ENCODE measurements around the gene BCL2L12. TPM values are rescaled to one million over a fixed set of nuclear protein-coding genes. Genes with fewer than 3 reads are reported as not detected.
"Not testable (repeated sequence)": the region's sequence is repeated elsewhere in the genome, so short reads cannot be mapped to it uniquely, and the experiment has no call there.

Gene BCL2L12
- total RNA-seq, 1 donor from 2014 or later: 2.4 TPM

DNA sequence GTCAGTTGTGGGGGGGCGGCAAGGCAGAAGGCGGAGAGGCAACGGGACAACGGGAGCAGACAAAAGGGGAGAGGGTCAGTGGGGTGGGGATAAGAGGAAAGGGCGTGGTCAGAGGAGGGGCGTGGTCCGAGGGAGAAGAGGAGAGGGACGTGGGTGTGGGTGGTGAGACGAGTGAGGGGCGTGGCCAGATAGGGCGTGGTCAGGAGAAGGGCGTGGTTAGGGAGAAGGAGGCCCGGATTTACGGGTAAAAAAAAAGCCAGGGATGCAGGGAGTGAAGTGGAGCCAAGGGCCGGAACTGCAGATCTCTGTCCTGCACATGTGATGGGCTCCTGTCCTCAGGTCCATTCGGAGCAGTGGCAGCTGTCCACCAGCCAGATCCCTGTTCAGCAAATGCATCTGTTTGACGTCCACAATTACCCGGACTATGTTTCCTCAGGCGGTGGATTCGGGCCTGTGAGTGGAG is 46.7 kb downstream of the BCL2L12 start:
- Histone ChIP-seq H3K36me3 (ENCODE audit: control insufficient read depth, insufficient read depth, low read length) (no peaks in the 10 kb centered on the region), H3K4me3 (ENCODE audit: low read depth, low read length) (no peak overlapping the region), H3K27me3 (ENCODE audit: control insufficient read depth, insufficient read depth, low read length) (no peaks in the 10 kb centered on the region)
- FAIRE-seq: no peak
- peak; percentile 3 for DNase-seq (ENCODE audit: low read depth)
- TF ChIP-seq, protein P1, sequence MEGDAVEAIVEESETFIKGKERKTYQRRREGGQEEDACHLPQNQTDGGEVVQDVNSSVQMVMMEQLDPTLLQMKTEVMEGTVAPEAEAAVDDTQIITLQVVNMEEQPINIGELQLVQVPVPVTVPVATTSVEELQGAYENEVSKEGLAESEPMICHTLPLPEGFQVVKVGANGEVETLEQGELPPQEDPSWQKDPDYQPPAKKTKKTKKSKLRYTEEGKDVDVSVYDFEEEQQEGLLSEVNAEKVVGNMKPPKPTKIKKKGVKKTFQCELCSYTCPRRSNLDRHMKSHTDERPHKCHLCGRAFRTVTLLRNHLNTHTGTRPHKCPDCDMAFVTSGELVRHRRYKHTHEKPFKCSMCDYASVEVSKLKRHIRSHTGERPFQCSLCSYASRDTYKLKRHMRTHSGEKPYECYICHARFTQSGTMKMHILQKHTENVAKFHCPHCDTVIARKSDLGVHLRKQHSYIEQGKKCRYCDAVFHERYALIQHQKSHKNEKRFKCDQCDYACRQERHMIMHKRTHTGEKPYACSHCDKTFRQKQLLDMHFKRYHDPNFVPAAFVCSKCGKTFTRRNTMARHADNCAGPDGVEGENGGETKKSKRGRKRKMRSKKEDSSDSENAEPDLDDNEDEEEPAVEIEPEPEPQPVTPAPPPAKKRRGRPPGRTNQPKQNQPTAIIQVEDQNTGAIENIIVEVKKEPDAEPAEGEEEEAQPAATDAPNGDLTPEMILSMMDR (IDR thresholded peaks at IDR 0.05; ENCODE audit: insufficient read depth, low read length, severe bottlenecking): no peak

DNA sequence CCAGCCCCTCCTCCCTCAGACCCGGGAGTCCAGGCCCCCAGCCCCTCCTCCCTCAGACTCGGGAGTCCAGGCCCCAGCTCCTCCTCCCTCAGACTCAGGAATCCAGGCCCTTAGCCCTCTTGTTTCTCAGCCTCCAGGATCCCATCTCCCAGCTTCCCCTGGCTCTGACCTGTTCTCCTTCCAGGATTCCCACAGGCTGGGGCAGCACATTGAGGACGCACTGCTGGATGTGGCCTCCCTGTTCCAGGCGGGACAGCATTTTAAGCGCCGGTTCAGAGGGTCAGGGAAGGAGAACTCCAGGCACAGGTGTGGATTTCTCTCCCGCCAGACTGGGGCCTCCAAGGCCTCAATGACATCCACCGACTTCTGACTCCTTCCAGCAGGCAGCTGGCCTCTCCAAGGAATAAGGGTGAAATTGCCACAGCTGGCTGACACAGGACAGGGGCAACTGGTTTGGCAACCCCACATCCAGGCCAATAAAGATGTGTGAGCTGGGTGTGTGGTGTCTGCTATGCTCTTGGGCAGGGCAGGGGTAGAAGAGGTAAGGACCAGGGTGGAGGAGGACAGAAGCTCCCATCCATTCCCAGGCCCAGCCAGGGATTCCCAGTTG is 47.6 kb downstream of the BCL2L12 start:
- DNase-seq (ENCODE audit: low read depth) (peak; percentile 7), FAIRE-seq (no peak)
- TF ChIP-seq, protein P1 (IDR thresholded peaks at IDR 0.05; ENCODE audit: insufficient read depth, low read length, severe bottlenecking): no peak
- Histone ChIP-seq H3K27me3 (ENCODE audit: control insufficient read depth, insufficient read depth, low read length) (no peaks in the 10 kb centered on the region), H3K36me3 (ENCODE audit: control insufficient read depth, insufficient read depth, low read length) (no peaks in the 10 kb centered on the region), H3K4me3 (ENCODE audit: low read depth, low read length) (no peak overlapping the region)

DNA sequence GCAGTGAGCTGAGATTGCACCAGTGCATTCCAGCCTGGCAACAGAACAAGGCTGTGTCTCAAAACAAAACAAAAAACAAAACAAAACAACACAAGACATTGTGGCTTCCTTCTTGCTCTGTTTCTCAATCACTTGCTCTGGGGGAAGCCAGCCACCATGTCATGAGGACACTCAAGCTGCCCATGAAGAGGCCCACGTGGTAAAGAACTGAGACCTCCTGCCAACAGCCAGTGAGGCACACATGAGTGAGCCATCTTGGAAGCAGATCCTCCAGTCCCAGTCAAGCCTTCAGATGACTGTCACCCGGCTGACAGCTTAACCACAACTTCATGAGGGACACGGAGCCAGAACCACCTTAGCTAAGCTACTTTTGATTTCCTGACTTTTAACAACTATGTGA is 50.4 kb downstream of the BCL2L12 start:
- Histone ChIP-seq H3K27me3 (ENCODE audit: control insufficient read depth, insufficient read depth, low read length) (no peaks in the 10 kb centered on the region), H3K4me3 (ENCODE audit: low read depth, low read length) (no peak overlapping the region), H3K36me3 (ENCODE audit: control insufficient read depth, insufficient read depth, low read length) (no peaks in the 10 kb centered on the region)
- DNase-seq (ENCODE audit: low read depth): no peak
- no peak for FAIRE-seq
- TF ChIP-seq, protein P1 (IDR thresholded peaks at IDR 0.05; ENCODE audit: insufficient read depth, low read length, severe bottlenecking): no peak

DNA sequence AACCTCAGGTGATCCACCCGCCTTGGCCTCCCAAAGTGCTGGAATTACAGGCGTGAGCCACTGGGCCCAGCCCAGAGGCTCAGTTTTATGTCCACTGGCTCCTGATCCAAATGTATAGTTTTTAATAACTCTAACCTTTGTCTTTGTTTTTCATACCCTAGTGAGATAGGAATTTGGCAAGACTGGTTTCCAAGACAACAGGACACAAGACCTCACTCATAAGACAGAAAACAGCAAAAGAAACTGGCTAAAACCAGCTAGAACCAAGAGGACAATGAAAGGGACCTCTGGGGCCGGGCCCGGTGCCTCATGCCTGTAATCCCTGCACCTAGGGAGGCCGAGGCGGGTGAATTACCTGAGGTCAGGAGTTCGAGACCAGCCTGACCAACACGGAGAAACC is 52.8 kb downstream of the BCL2L12 start:
- no peak for DNase-seq (ENCODE audit: low read depth)
- Histone ChIP-seq H3K27me3 (ENCODE audit: control insufficient read depth, insufficient read depth, low read length) (no peaks in the 10 kb centered on the region), H3K4me3 (ENCODE audit: low read depth, low read length) (no peak overlapping the region), H3K36me3 (ENCODE audit: control insufficient read depth, insufficient read depth, low read length) (no peaks in the 10 kb centered on the region)
- TF ChIP-seq, protein P1 (IDR thresholded peaks at IDR 0.05; ENCODE audit: insufficient read depth, low read length, severe bottlenecking): no peak
- no peak for FAIRE-seq

DNA sequence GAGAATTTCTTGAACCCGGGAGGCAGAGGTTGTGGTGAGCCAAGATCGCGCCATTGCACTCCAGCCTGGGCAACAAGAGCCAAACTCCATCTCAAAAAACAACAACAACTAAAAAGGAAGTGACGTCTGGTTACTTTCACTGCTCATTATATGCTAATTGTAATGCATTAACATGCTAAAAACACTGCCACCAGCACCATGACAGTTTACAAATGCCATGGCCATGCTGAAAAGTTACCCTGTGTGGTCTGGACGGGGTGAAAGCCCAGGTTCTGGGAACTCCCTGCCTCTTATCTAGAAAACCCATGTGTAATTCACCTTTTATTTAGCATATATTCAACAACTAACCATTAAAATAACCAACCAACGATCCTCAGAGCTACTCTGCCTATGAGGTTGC is 53.3 kb downstream of the BCL2L12 start:
- no peak for DNase-seq (ENCODE audit: low read depth)
- H3K27me3 ChIP-seq (ENCODE audit: control insufficient read depth, insufficient read depth, low read length): no peaks in the 10 kb centered on the region
- H3K36me3 ChIP-seq (ENCODE audit: control insufficient read depth, insufficient read depth, low read length): no peaks in the 10 kb centered on the region
- H3K4me3 ChIP-seq (ENCODE audit: low read depth, low read length): no peak overlapping the region
- TF ChIP-seq, protein P1 (IDR thresholded peaks at IDR 0.05; ENCODE audit: insufficient read depth, low read length, severe bottlenecking): no peak
- no peak for FAIRE-seq

DNA sequence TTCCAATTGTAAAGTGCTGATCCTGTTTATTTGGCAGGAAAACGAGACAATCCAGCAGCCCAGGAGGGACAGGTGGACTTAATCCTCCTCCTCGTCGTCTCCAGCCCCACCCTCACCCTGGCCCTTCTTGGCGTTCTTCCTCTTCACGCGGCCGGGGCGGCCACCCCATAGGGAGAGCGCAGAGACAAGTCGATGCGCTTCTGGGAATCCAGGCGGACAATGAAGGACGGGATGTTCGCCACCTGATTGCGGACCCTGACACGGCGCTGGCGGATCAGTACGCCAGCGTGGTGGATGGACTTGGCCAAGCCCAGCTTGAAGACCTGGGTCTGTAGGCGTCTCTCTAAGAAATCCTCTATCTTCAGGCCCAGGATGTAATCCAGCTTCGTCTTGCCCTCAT is 53.7 kb downstream of the BCL2L12 start:
- not testable (repeated sequence) for H3K4me3 ChIP-seq (ENCODE audit: low read depth, low read length); FAIRE-seq; H3K27me3 ChIP-seq (ENCODE audit: control insufficient read depth, insufficient read depth, low read length); H3K36me3 ChIP-seq (ENCODE audit: control insufficient read depth, insufficient read depth, low read length); DNase-seq (ENCODE audit: low read depth)

Other genes with a start within 250 kb of the BCL2L12 start
- gene PTH2, start 242.5 kb upstream of the BCL2L12 start, total RNA-seq: not detected in 2 replicates
- not detected in 2 replicates for gene GFY, start 240.5 kb upstream of the BCL2L12 start, total RNA-seq
- not detected in 2 replicates for gene SLC17A7, start 224.4 kb upstream of the BCL2L12 start, total RNA-seq
- 72.8 and 115 TPM in 2 replicates for gene PIH1D1, start 214.1 kb upstream of the BCL2L12 start, total RNA-seq
- gene ALDH16A1, start 212.7 kb upstream of the BCL2L12 start, total RNA-seq: 17.5 and 29.2 TPM in 2 replicates
- gene FLT3LG, start 191.7 kb upstream of the BCL2L12 start, total RNA-seq: not detected in 2 replicates
- gene RPL13A, start 178.3 kb upstream of the BCL2L12 start, total RNA-seq: 3,501 and 4,161 TPM in 2 replicates
- 4,057 and 8,908 TPM in 2 replicates for gene RPS11, start 169.5 kb upstream of the BCL2L12 start, total RNA-seq
- 13.2 and 15.7 TPM in 2 replicates for gene FCGRT, start 153.3 kb upstream of the BCL2L12 start, total RNA-seq
- 0.77 and 3.9 TPM in 2 replicates for gene RCN3, start 137.9 kb upstream of the BCL2L12 start, total RNA-seq
- gene NOSIP, start 85.4 kb upstream of the BCL2L12 start, total RNA-seq: 71.1 and 78.0 TPM in 2 replicates
- gene PRRG2, start 84.6 kb upstream of the BCL2L12 start, total RNA-seq: 4.5 and 6.3 TPM in 2 replicates
- 0.79 and 1.9 TPM in 2 replicates for gene PRR12, start 74.8 kb upstream of the BCL2L12 start, total RNA-seq
- gene RRAS, start 25.8 kb upstream of the BCL2L12 start, total RNA-seq: 24.2 and 44.4 TPM in 2 replicates
- 5.5 and 9.6 TPM in 2 replicates for gene SCAF1, start 23.7 kb upstream of the BCL2L12 start, total RNA-seq
- gene IRF3, start 76 bp upstream of the BCL2L12 start, total RNA-seq: 97.9 and 128 TPM in 2 replicates
- gene PRMT1, start 11.3 kb downstream of the BCL2L12 start, total RNA-seq: 295 and 543 TPM in 2 replicates
- 0.13 and 0.53 TPM in 2 replicates for gene ADM5, start 23.7 kb downstream of the BCL2L12 start, total RNA-seq
- 1.2 and 2.4 TPM in 2 replicates for gene CPT1C, start 25.2 kb downstream of the BCL2L12 start, total RNA-seq
- gene TSKS, start 97.4 kb downstream of the BCL2L12 start, total RNA-seq: not detected in 2 replicates
- 25.5 and 33.5 TPM in 2 replicates for gene AP2A1, start 101.1 kb downstream of the BCL2L12 start, total RNA-seq
- gene FUZ, start 147.4 kb downstream of the BCL2L12 start, total RNA-seq: 12.1 and 13.2 TPM in 2 replicates
- gene MED25, start 152.4 kb downstream of the BCL2L12 start, total RNA-seq: 8.2 and 10.2 TPM in 2 replicates
- 20.5 and 23.6 TPM in 2 replicates for gene PTOV1, start 185.2 kb downstream of the BCL2L12 start, total RNA-seq
- gene PNKP, start 201.6 kb downstream of the BCL2L12 start, total RNA-seq: 26.8 and 37.9 TPM in 2 replicates
- gene AKT1S1, start 211.4 kb downstream of the BCL2L12 start, total RNA-seq: 3.7 and 7.4 TPM in 2 replicates
- gene TBC1D17, start 211.8 kb downstream of the BCL2L12 start, total RNA-seq: 2.1 and 3.1 TPM in 2 replicates
- under 0.01 and 0.26 TPM in 2 replicates for gene IL4I1, start 231.0 kb downstream of the BCL2L12 start, total RNA-seq